Activated CD4-positive, alpha-beta T cell treated with anti-CD3 and anti-CD28 coated beads for 36 hours (primary cell): ENCODE measurements around the gene REC114. TPM values are rescaled to one million over a fixed set of nuclear protein-coding genes. Genes with fewer than 3 reads are reported as not detected.

Source experiments
- ATAC-seq: fragments of 200-7000 bp; cut with Tn5 transposase; one replicate; pipeline ENCODE4 v1.10.0; 2021; ENCODE audit warnings: mild to moderate bottlenecking, moderate library complexity
- CTCF ChIA-PET: fragments of 350-600 bp; sonication (Branson Sonifier 250); formaldehyde crosslinking; loops from one replicate; lab custom pipeline; 2021; ENCODE audit warnings: antibody characterized with exemption; lab: Charles Lee
- POLR2A ChIA-PET: fragments of 350-600 bp; sonication (Branson Sonifier 250); formaldehyde crosslinking; loops from one replicate; lab custom pipeline; 2021; ENCODE audit warnings: antibody characterized with exemption, inconsistent platforms; lab: Charles Lee
- DNase-seq: peaks from one replicate; pipeline ENCODE4 v3.0.0-alpha.2; 2020
- H3K27ac Mint-ChIP-seq: one replicate; pipeline ENCODE4 v1.8.0; 2021; ENCODE audit warnings: mixed read lengths
- H3K27me3 Mint-ChIP-seq: one replicate; pipeline ENCODE4 v1.8.0; 2021; ENCODE audit warnings: mixed read lengths
- H3K36me3 Mint-ChIP-seq: one replicate; pipeline ENCODE4 v1.8.0; 2021; ENCODE audit warnings: low read depth, mixed read lengths
- H3K4me1 Mint-ChIP-seq: one replicate; pipeline ENCODE4 v1.8.0; 2021; ENCODE audit warnings: mixed read lengths
- H3K4me3 Mint-ChIP-seq: one replicate; pipeline ENCODE4 v1.8.0; 2021; ENCODE audit warnings: mild to moderate bottlenecking, moderate library complexity, mixed read lengths
- H3K9me3 Mint-ChIP-seq: one replicate; pipeline ENCODE4 v1.8.0; 2021; ENCODE audit warnings: low read depth, mixed read lengths
- intact Hi-C, 2 experiments: fragments of 100-400 bp; cut with DNase I in 1 of 2; cut with micrococcal nuclease in 1 of 2; formaldehyde crosslinking; loops; one replicate each; pipeline versions ENCODE4 v1.14.2 to v1.15.1; 2022 to 2024; cut with DNase I, micrococcal nuclease
- total RNA-seq, 2 experiments: library from RNA; stranded (reverse); gene quantifications; one replicate each; pipeline ENCODE4 v1.2.3, GENCODE V29; 2021

Gene REC114
- total RNA-seq, 2 experiments from 2014 or later = not detected

DNA sequence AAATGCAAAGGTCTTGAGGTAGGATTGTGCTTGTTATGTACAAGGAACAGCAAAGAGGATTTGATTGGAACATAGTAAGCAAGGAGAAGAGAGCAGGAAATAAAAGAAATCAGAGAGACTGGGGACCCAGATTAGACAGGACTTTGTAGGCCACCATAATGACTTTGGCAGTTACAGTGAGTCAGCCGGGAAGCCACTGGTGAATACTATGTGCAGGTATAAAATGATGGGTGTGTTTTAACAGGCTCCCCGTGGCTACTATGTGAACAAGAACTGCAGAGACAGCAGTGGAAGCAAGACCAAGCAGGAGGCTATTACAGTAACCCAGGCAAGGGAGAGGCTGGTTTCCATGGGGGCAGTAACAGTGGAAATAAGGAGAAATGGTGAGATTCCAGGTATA, 135.1 kb downstream of the REC114 start:
- intact Hi-C loops = no loop called here
- ATAC-seq = no peak
- no peaks in the 10 kb centered on the region for H3K27me3 Mint-ChIP-seq
- POLR2A ChIA-PET = no interaction called here
- H3K4me3 Mint-ChIP-seq = no peak overlapping the region
- no peaks in the 10 kb centered on the region for H3K9me3 Mint-ChIP-seq
- CTCF ChIA-PET = no interaction called here
- H3K4me1 Mint-ChIP-seq = no peaks in the 10 kb centered on the region
- no peak overlapping the region for H3K27ac Mint-ChIP-seq
- DNase-seq = no peak
- peaks cover 24% of the 10 kb centered on the region for H3K36me3 Mint-ChIP-seq

- Mint-ChIP-seq H3K27me3 (no peaks in the 10 kb centered on the region), H3K9me3 (no peaks in the 10 kb centered on the region), H3K36me3 (peaks cover 46% of the 10 kb centered on the region), H3K4me3 (no peak overlapping the region), H3K4me1 (peaks cover 10% of the 10 kb centered on the region), H3K27ac (peak overlapping the region; percentile 8)
- intact Hi-C loops = no loop called here
- ChIA-PET POLR2A (no interaction called here), CTCF (no interaction called here)
- DNase-seq = no peak
- no peak for ATAC-seq
These were observed 140.0 kb downstream of the REC114 start for GRCh38 chr15:73582851-73583379.

GRCh38 chr15:73583544-73583943, 140.6 kb downstream of the REC114 start:
- Mint-ChIP-seq H3K27ac (no peak overlapping the region), H3K9me3 (no peaks in the 10 kb centered on the region), H3K4me3 (no peak overlapping the region), H3K27me3 (no peaks in the 10 kb centered on the region), H3K4me1 (peaks cover 10% of the 10 kb centered on the region), H3K36me3 (peaks cover 44% of the 10 kb centered on the region)
- ChIA-PET CTCF (no interaction called here), POLR2A (no interaction called here)
- DNase-seq (no peak), ATAC-seq (peak; percentile 63)
- intact Hi-C loops = no loop called here

- peaks cover 46% of the 10 kb centered on the region for H3K36me3 Mint-ChIP-seq
- ATAC-seq = peak; percentile 29
These were observed 141.9 kb downstream of the REC114 start for GRCh38 chr15:73584699-73585420.

GRCh38 chr15:73585871-73586654, 143.1 kb downstream of the REC114 start:
- CTCF ChIA-PET = interaction anchor here (0.6 to 1.4 kb wide), 5 partner anchors 14 to 196 kb away, joined by 3 to 7 read pairs (median 3); no protein-coding TSS in a partner anchor
- Mint-ChIP-seq H3K27me3 (no peaks in the 10 kb centered on the region), H3K9me3 (no peaks in the 10 kb centered on the region), H3K27ac (no peak overlapping the region), H3K36me3 (peaks cover 45% of the 10 kb centered on the region), H3K4me1 (peaks cover 10% of the 10 kb centered on the region), H3K4me3 (no peak overlapping the region)
- DNase-seq = no peak
- peak; percentile 51 for ATAC-seq
- intact Hi-C loops = no loop called here
- POLR2A ChIA-PET = no interaction called here

More at GRCh38 chr15:73584699-73585420, 141.9 kb downstream of the REC114 start:
- H3K4me3 Mint-ChIP-seq = no peak overlapping the region
- peak overlapping the region; percentile 33 for H3K27ac Mint-ChIP-seq
- ChIA-PET POLR2A (no interaction called here), CTCF (interaction anchor here (0.8 kb wide), 1 partner anchor 52 kb away, joined by 5 read pairs; no protein-coding TSS in a partner anchor)
- H3K27me3 Mint-ChIP-seq = no peaks in the 10 kb centered on the region
- H3K4me1 Mint-ChIP-seq = peaks cover 10% of the 10 kb centered on the region
- no peak for DNase-seq
- intact Hi-C loops = no loop called here
- H3K9me3 Mint-ChIP-seq = no peaks in the 10 kb centered on the region

- no peak overlapping the region for H3K27ac Mint-ChIP-seq
- H3K4me3 Mint-ChIP-seq = no peak overlapping the region
- no peaks in the 10 kb centered on the region for H3K9me3 Mint-ChIP-seq
- ChIA-PET POLR2A (no interaction called here), CTCF (interaction anchor here (0.5 to 2.2 kb wide), 3 partner anchors 14 to 130 kb away, joined by 3 to 11 read pairs (median 4); no protein-coding TSS in a partner anchor)
- DNase-seq = no peak
- intact Hi-C loops = no loop called here
- peaks cover 12% of the 10 kb centered on the region for H3K4me1 Mint-ChIP-seq
- no peaks in the 10 kb centered on the region for H3K27me3 Mint-ChIP-seq
- ATAC-seq = no peak
- peaks cover 27% of the 10 kb centered on the region for H3K36me3 Mint-ChIP-seq
These were observed 146.8 kb downstream of the REC114 start for GRCh38 chr15:73589766-73590165.

DNA sequence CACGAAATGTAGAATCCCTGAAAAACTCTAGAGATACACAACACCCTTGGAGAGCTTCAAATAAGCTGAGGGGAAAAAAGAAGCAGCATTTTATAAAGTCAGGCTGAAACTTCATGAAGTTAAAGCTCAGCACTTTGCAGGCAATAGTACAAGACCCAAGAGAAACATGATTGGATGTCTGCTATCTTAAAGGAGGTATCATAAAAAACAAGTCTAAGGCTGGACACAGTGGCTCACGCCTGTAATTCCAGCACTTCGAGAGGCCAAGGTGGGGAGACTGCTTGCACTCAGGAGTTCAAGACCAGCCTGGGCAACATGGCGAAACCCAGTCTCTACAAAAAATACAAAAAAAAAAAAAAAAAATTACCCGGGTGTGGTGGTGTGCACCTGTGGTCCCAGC, 147.3 kb downstream of the REC114 start:
- intact Hi-C loops = no loop called here
- H3K27me3 Mint-ChIP-seq = no peaks in the 10 kb centered on the region
- CTCF ChIA-PET = interaction anchor here (0.6 to 2.2 kb wide), 2 partner anchors 46 to 175 kb away, joined by 4 to 11 read pairs; no protein-coding TSS in a partner anchor
- H3K36me3 Mint-ChIP-seq = peaks cover 23% of the 10 kb centered on the region
- H3K4me3 Mint-ChIP-seq = no peak overlapping the region
- H3K4me1 Mint-ChIP-seq = peaks cover 11% of the 10 kb centered on the region
- ATAC-seq (no peak), DNase-seq (no peak)
- no peaks in the 10 kb centered on the region for H3K9me3 Mint-ChIP-seq
- POLR2A ChIA-PET = interaction anchor here (0.6 kb wide), 1 partner anchor 1663 kb away, joined by 3 read pairs; no protein-coding TSS in a partner anchor
- H3K27ac Mint-ChIP-seq = no peak overlapping the region

DNA sequence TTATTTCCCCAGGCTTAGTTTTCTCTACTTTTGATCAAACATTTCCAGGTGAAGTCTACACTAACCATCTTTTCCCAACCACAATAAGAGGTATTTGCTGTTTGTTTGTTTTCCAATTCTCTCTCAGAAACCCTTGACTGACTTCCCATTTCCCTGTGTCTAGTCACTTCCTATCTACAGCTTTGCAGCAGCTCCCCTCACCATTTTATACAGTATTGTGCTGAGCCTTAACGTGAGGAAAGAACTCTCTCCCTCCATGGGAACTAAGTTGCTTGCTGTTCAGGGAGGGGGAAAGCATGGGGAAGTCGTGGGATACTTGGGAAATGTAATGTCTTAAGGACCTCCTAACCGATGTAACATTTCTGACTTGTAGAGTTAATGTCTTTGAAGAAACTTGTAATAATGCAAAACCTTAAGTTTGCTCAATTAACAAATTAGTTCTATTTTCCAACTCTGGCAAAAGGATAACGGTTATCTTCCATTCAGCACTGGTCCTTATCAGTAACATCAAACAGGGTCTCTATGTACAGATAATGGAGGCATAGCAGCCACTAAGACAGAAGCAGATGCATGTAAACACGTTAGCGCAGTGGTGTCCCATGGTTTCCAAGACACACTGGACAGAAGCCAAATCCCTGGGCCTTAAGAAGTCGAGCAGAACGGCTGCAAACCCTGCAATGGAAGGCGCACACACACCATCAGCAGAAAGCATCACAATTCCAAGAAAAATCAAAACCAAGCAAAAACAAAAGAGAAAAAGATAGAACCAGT, 150.5 kb downstream of the REC114 start:
- H3K36me3 Mint-ChIP-seq = peaks cover 13% of the 10 kb centered on the region
- peaks cover 26% of the 10 kb centered on the region for H3K4me1 Mint-ChIP-seq
- ChIA-PET POLR2A (no interaction called here), CTCF (interaction anchor here (0.7 to 1.4 kb wide), 3 partner anchors 8 to 112 kb away, joined by 3 read pairs; no protein-coding TSS in a partner anchor)
- H3K9me3 Mint-ChIP-seq = no peaks in the 10 kb centered on the region
- H3K27me3 Mint-ChIP-seq = no peaks in the 10 kb centered on the region
- H3K4me3 Mint-ChIP-seq = no peak overlapping the region
- no peak for ATAC-seq
- H3K27ac Mint-ChIP-seq = no peak overlapping the region
- intact Hi-C loops = no loop called here
- DNase-seq = no peak

DNA sequence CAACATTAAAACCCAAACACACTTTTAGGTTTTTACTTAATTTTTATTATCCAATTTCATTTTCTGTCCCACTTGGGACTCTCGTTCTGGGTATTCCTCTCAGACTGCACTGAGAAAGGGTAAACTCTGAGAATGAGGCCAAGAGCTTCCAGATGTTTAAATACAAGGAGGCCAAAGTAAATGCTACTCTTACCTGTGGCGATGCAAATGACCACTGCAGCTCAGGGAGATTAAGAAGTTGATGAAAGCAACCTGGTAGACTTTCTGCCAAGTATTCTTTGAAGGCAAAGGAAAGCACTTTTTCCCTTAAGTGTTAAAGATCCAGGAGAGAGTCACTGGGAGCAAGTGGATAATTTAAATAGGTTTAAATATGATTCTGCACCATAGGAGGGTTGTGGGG, 151.1 kb downstream of the REC114 start:
- H3K9me3 Mint-ChIP-seq = no peaks in the 10 kb centered on the region
- DNase-seq (no peak), ATAC-seq (no peak)
- peaks cover 28% of the 10 kb centered on the region for H3K4me1 Mint-ChIP-seq
- H3K27ac Mint-ChIP-seq = no peak overlapping the region
- POLR2A ChIA-PET = no interaction called here
- no peaks in the 10 kb centered on the region for H3K27me3 Mint-ChIP-seq
- H3K4me3 Mint-ChIP-seq = no peak overlapping the region
- intact Hi-C loops = no loop called here
- CTCF ChIA-PET = interaction anchor here (1.4 kb wide), 1 partner anchor 112 kb away, joined by 3 read pairs; no protein-coding TSS in a partner anchor
- peaks cover 10% of the 10 kb centered on the region for H3K36me3 Mint-ChIP-seq

GRCh38 chr15:73596174-73596573, 153.2 kb downstream of the REC114 start:
- POLR2A ChIA-PET = no interaction called here
- intact Hi-C loops = no loop called here
- no peak overlapping the region for H3K27ac Mint-ChIP-seq
- H3K36me3 Mint-ChIP-seq = peaks cover 7% of the 10 kb centered on the region
- no peaks in the 10 kb centered on the region for H3K9me3 Mint-ChIP-seq
- DNase-seq = no peak
- ATAC-seq = no peak
- peaks cover 32% of the 10 kb centered on the region for H3K4me1 Mint-ChIP-seq
- H3K4me3 Mint-ChIP-seq = no peak overlapping the region
- CTCF ChIA-PET = interaction anchor here (0.6 to 3.5 kb wide), 5 partner anchors 11 to 202 kb away, joined by 3 to 10 read pairs (median 3); no protein-coding TSS in a partner anchor
- H3K27me3 Mint-ChIP-seq = no peaks in the 10 kb centered on the region
